T-helper 22 cell (primary cell): ENCODE data around the gene GMCL1.
"Not testable (repeated sequence)": the region's sequence is repeated elsewhere in the genome, so short reads cannot be mapped to it uniquely, and the experiment has no call there.

Experiments
- DNase-seq: peaks from one replicate; pipeline ENCODE4 v3.0.0-alpha.2; 2020; ENCODE audit warnings: low read depth

The GMCL1 gene, protein sequence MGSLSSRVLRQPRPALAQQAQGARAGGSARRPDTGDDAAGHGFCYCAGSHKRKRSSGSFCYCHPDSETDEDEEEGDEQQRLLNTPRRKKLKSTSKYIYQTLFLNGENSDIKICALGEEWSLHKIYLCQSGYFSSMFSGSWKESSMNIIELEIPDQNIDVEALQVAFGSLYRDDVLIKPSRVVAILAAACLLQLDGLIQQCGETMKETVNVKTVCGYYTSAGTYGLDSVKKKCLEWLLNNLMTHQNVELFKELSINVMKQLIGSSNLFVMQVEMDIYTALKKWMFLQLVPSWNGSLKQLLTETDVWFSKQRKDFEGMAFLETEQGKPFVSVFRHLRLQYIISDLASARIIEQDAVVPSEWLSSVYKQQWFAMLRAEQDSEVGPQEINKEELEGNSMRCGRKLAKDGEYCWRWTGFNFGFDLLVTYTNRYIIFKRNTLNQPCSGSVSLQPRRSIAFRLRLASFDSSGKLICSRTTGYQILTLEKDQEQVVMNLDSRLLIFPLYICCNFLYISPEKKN

DNA sequence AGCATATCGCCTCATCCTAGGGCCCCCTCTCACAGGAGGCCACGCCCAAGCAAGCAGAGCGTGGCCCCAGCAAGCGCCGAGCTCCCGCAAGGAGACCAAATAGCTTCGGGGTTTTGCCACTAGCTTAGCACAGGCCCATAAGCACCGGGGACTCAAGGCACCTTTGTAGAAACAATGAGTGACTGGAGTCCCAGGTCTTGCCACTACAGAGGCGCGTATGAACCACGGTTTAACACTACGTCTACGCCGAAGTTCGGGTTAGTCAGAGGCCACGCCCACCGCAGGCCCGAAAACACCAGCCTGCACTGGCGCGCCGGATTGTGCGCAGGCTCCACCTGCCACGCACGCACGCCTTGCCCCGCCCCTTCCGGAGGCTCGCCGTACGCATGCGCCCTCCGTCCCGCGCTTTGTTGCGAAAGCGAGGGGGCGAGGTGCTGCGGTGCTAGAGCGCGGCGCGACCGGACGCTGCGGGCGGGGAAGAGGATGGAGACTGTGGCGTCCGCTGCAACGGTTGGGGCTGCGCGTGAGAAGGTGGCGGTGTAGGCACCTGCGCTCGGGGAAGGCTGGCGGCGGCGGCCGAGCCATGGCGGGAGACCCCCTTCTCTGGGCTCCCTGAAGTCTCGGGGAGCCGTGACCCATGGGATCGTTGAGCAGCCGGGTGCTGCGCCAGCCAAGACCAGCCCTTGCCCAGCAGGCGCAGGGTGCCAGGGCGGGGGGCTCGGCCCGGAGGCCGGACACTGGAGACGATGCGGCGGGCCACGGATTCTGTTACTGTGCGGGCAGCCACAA is at the start of gene GMCL1:
GMCL1 (plus strand) TSS at position 405 of the 789 bp plus-strand sequence; CDS start at position 638, 233 bp downstream.
- peak; percentile 96 for DNase-seq

DNA sequence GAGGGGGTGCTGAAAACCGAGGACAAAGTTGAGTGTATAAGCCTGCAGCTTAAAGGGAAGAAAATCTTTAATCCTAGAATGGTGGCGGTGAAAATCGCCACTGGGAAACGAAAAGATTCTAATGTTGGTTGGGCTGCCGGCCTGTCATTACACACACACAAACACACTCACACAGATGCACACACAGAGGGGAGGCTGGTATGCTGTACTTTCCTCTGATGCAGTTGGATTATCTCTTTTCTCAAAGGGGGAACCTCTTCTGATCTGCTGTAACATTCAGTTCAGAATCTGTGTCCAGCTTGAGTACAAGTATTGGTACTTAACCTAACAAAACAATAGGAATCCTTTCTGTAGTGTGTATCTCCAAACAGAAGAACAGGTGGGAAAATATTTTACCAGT is 48.5 kb upstream of the GMCL1 start:
- DNase-seq, result no peak

- DNase-seq, result no peak
These were observed 47.9 kb upstream of the GMCL1 start for GRCh38 chr2:69781321-69782248.

DNA sequence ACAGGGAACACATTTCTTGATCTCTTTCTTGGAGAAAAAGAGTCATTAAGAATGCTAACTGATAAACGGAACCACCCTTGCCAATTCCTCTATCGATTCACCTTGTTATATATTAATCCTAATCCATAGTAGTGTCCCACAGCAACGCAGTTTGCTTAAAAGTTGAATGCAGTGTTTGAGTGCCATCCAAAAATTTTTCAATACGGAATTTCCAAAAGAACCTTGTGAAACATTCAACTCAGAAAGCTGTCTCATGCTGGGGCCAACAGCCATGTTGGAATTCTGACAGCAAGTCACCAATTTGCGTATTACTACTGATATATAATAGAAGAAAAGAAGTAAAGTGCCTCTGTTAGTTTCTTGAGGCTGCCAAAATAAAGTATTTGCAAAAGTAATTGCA is 45.2 kb upstream of the GMCL1 start:
- no peak for DNase-seq

DNA sequence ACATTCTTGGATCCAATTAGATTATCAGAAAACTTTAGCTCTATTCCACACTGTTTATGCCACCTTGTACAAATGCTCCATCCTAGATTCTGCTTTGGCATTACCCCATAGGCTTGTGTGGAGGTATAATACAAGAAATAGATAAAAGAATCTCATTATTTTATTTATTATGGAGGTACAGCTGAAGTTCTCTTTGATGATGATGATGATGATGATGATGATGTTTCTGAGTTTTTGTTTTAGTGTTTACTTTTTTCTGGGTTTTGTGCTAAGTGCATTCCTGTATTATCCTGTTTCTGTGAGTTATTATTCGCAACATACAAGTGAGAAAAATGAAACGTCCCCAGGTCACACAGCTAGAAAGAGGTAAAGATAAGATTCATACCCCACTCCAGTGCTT is 44.1 kb upstream of the GMCL1 start:
- DNase-seq, result no peak

DNA sequence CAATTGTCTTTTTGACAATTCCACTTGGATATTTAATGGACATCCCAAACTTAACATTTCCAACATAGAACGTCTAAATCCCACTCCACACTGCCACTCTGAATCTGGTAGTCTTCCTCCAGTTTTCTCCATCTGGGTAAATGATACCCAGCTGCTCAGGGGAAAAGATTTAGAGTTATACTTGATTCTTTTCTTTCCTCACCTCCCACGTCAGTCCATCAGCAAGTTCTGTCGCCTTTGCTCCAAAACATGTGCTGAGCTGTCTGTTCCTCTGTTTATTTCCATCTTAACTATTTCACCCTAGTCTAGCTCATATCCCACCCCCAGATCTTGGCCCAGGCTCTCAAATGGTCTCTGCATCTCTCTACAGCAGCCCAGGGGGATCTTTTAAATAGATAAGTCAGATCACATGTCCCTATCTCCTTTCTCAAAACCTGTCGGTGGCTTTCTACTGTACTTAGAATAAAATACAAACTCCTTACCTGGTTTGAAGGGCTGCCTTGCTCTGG is 43.4 kb upstream of the GMCL1 start:
- DNase-seq, result no peak

GRCh38 chr2:69789175-69789721 is 40.2 kb upstream of the GMCL1 start:
- DNase-seq, result no peak

GRCh38 chr2:69789772-69790600 is 39.5 kb upstream of the GMCL1 start:
- no peak for DNase-seq

DNA sequence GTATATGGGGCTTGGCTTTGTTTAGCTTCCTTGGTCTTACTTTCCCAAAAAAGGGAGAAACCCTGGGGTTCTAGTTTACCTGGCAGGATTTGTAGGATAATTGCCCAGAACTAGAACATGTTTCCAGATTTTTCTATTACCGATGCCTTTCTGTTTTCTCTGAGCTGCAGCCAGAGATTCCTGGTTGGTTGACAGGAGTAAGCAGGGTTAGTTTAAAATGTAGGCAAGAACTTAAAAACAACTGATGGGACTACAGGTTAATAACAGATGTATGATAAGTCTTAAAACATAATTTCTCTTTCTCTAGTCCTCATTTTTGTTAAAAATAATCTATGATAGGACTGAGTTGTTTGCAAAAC is 38.9 kb upstream of the GMCL1 start:
- DNase-seq, result no peak

DNA sequence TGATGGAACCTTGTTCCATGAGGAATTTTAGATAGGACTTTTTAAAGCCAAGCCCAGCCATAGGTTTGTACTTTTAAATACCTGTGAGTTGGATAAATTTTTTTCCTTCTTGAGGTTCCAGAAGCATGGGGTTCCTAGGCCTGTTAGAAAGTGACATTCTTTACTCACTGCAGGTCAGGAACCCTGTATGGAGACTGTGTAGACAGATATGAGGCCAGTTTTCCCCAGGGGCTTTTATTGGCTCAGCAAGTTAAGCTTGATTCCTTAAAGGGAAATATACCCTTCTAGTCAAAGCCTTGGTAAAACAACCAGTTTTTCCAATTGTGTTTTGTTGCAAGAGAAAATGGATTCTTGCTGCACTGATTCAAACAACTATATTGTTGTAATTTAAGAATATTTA is 38.4 kb upstream of the GMCL1 start:
- no peak for DNase-seq

DNA sequence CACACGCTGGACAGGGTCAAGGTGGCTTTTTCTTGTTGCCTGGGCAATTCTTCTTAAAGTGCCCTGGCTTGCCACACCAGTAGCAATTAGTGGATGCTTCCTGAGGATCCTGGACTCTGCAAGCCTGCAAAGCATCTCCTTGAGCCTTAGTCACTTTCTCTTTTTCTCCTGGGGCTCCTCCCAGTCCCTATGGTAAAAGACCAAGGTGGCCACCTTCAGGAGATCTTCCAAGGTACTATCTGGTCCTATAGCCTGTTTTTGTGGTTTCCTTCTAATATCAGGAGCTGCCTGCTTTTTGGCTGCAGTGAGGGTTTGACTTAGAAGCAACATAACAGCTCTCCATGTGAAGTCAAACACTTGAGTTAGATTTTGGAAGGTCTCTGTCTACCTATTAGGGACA is 33.3 kb upstream of the GMCL1 start:
- no peak for DNase-seq

GRCh38 chr2:69797235-69797634 is 32.2 kb upstream of the GMCL1 start:
- no peak for DNase-seq

DNA sequence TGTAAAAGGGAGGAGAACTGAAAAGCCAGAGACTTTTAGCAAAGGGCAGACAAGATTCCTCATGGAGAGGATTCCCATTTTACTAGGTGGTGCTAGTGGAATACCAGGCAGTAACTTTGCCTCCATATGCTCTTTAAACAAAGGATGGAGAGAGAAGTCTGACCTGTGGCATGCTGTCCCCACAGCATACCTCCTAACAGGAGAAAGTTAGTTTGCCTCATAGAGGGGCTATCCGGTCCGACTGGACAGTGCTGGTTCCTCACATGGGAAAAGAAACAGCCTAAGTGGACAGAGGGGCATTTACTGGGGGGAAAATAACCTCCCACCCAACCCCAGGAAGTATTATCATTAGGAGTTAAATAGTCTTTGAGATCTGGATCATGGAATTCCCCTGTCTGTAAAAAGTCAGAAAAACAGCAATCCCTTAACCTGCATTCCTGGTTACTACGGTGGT is 31.6 kb upstream of the GMCL1 start:
- no peak for DNase-seq

GRCh38 chr2:69798290-69798908 is 31.1 kb upstream of the GMCL1 start:
- no peak for DNase-seq

DNA sequence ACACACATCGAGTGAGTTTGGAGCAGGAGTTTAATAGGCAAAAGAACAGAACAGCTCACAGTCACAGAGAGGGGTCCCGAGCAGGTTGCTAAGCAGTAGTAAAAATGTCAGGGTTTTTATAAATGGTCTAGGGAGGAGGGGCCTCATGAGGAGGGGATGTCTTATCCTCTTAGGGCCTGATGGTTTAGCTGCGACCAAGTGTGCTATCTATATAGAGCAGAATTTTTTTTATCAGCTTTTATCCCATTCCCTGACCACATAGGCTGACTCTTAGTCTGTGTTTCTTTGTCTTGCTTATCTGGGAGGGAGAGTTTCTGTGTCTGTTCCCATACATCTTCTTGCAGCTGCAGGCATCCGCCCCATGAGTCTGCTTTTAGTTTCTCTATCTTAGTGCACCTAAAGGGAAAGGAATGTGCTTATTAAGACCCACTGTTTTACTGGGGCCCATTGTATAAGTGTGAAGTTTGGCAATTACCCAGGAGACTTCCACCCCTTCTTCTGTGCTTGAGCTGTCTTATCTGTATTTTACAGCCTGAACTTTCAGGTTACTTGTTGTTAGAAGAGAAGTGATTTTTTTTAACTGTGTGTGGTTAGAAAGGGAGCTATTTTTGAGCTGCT is 30.4 kb upstream of the GMCL1 start:
- DNase-seq, result no peak

GRCh38 chr2:69801745-69802290 is 27.6 kb upstream of the GMCL1 start:
- DNase-seq, result no peak

DNA sequence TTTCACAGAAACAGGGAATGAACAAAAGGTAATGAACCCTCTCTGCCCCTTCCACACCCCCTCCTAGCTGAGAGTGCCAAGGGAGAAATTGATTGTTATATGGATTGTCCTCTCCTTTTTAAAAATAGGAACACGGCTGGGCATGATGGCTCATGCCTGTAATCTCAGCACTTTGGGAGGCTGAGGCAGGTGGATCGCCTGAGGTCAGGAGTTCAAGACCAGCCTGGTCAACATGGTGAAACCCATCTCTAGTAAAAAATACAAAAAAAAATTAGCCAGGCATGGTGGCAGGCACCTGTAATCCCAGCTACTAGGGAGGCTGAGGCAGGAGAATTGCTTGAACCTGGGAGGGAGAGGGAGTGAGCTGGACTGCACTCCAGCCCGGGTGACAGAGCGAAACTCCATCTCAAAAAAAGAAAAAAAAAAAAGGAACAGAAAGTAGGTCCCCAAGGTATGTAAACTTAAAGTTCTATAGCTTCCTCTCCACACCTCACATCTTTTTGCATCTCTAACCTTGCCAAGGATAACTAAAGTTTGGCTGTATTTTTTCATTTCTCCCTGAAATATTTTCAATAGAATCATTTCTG is 26.6 kb upstream of the GMCL1 start:
- not testable (repeated sequence) for DNase-seq

DNA sequence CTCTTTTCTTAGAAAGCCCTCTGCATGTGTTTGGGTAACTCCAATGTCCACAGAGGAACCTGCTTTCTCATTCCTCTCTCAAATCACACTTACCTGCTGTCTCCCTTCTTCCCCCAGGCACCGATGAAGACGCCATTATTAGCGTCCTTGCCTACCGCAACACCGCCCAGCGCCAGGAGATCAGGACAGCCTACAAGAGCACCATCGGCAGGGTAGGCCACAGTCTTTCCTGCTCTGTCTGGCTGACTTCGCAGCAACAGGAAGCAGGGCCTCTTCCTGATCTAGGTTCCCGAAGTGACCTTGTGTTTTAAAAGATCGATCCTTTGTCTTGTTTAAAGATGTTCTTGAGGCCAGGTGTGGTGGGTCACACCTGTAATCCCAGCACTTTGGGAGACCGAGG is 25.0 kb upstream of the GMCL1 start:
- DNase-seq, result no peak

GRCh38 chr2:69805887-69806286 is 23.6 kb upstream of the GMCL1 start:
- no peak for DNase-seq
